GM23338 (cell line): ENCODE data around the gene FLT1. TPM values are rescaled to one million over a fixed set of nuclear protein-coding genes. Genes with fewer than 3 reads are reported as not detected.
A peak's percentile ranks its signal among the peaks of the same experiment; 100 is the strongest.

Experiments
- ATAC-seq: fragments of 200-7000 bp; cut with Tn5 transposase; 3 replicates; pipeline ENCODE4 v1.9.1; 2020
- DNase-seq: peaks from one replicate; pipeline ENCODE4 v3.0.0-alpha.2; 2015; ENCODE audit warnings: low spot score
- H2AFZ ChIP-seq: fragments of 200-600 bp; sonication (generic); 2 replicates; pipeline ENCODE4 v1.8.0; 2016; ENCODE audit warnings: antibody characterized with exemption, mild to moderate bottlenecking, moderate library complexity
- H3F3A ChIP-seq: fragments of 200-600 bp; sonication (generic); replicated peaks from 2 replicates; pipeline ENCODE4 v1.8.0; 2017; ENCODE audit warnings: antibody characterized with exemption, mixed run types, low read depth
- H3K27ac ChIP-seq: fragments of 200-600 bp; sonication (generic); 2 replicates; pipeline ENCODE4 v1.6.1; 2016; ENCODE audit warnings: low read depth
- H3K27me3 ChIP-seq: fragments of 200-600 bp; sonication (generic); 2 replicates; pipeline ENCODE4 v1.8.0; 2016; ENCODE audit warnings: mild to moderate bottlenecking, mixed run types, moderate library complexity; ENCODE audit not compliant: insufficient read depth
- H3K36me3 ChIP-seq: fragments of 200-600 bp; sonication (generic); 2 replicates; pipeline ENCODE4 v1.8.0; 2016; ENCODE audit warnings: mild to moderate bottlenecking; ENCODE audit not compliant: insufficient read depth
- H3K4me1 ChIP-seq: fragments of 200-600 bp; sonication (generic); 2 replicates; pipeline ENCODE4 v1.8.0; 2016; ENCODE audit warnings: mild to moderate bottlenecking, moderate library complexity; ENCODE audit not compliant: insufficient read depth
- H3K4me2 ChIP-seq: fragments of 200-600 bp; sonication (generic); 2 replicates; pipeline ENCODE4 v1.7.1; 2017; ENCODE audit warnings: mixed run types
- H3K4me3 ChIP-seq: fragments of 200-600 bp; sonication (generic); 2 replicates; pipeline ENCODE4 v1.6.1; 2016; ENCODE audit warnings: mixed run types
- H3K79me2 ChIP-seq: fragments of 200-600 bp; sonication (generic); replicated peaks from 2 replicates; pipeline ENCODE4 v1.8.0; 2017; ENCODE audit warnings: mild to moderate bottlenecking; ENCODE audit not compliant: insufficient read depth
- H3K9me2 ChIP-seq: fragments of 200-600 bp; sonication (generic); 2 replicates; pipeline ENCODE4 v1.8.0; 2017; ENCODE audit not compliant: insufficient read depth
- H4K20me1 ChIP-seq: fragments of 200-600 bp; sonication (generic); replicated peaks from 2 replicates; pipeline ENCODE4 v1.8.0; 2017; ENCODE audit warnings: mild to moderate bottlenecking; ENCODE audit not compliant: insufficient read depth
- H3K27ac Mint-ChIP-seq: 2 replicates; pipeline ENCODE4 v1.8.0; 2020; ENCODE audit warnings: inconsistent platforms, mild to moderate bottlenecking, moderate library complexity, mixed read lengths
- H3K27me3 Mint-ChIP-seq: 3 replicates; pipeline ENCODE4 v1.8.0; 2022; ENCODE audit warnings: low read depth, mild to moderate bottlenecking, moderate library complexity, mixed read lengths, inconsistent platforms; ENCODE audit not compliant: insufficient read depth, poor library complexity
- H3K36me3 Mint-ChIP-seq: 3 replicates; pipeline ENCODE4 v1.8.0; 2021; ENCODE audit warnings: low read depth, mild to moderate bottlenecking, inconsistent platforms, moderate library complexity, mixed read lengths
- H3K4me1 Mint-ChIP-seq: 3 replicates; pipeline ENCODE4 v1.8.0; 2020; ENCODE audit warnings: mild to moderate bottlenecking, inconsistent platforms, mixed read lengths
- H3K4me3 Mint-ChIP-seq: 3 replicates; pipeline ENCODE4 v1.8.0; 2021; ENCODE audit warnings: moderate library complexity, mild to moderate bottlenecking, inconsistent platforms, mixed read lengths
- H3K9me3 Mint-ChIP-seq: 3 replicates; pipeline ENCODE4 v1.8.0; 2020; ENCODE audit warnings: moderate library complexity, mild to moderate bottlenecking, inconsistent platforms, mixed read lengths
- CREB1 ChIP-seq: fragments of 250-450 bp; sonication (Bioruptor Pico); IDR thresholded peaks from 2 replicates; pipeline ENCODE4 v1.5.0; 2020; ENCODE audit warnings: low read depth, mild to moderate bottlenecking, moderate library complexity
- ETS1 ChIP-seq: IDR thresholded peaks from 2 replicates; pipeline ENCODE4 v1.6.1; 2016; ENCODE audit warnings: antibody characterized with exemption
- EZH2 ChIP-seq: fragments of 200-600 bp; sonication (generic); IDR thresholded peaks from one replicate; pipeline ENCODE4 v1.8.0; 2017; ENCODE audit warnings: antibody characterized with exemption, mild to moderate bottlenecking, low read depth; ENCODE audit not compliant: unreplicated experiment
- EZH2phosphoT487 ChIP-seq: fragments of 200-600 bp; sonication (generic); IDR thresholded peaks from one replicate; pipeline ENCODE4 v1.8.1; 2018; ENCODE audit warnings: antibody characterized with exemption; ENCODE audit not compliant: unreplicated experiment
- JUNB ChIP-seq: IDR thresholded peaks from one replicate; pipeline ENCODE4 v1.6.1; 2016; ENCODE audit warnings: antibody characterized with exemption; ENCODE audit not compliant: unreplicated experiment
- POLR2AphosphoS5 ChIP-seq: IDR thresholded peaks from 2 replicates; pipeline ENCODE4 v1.6.1; 2016; ENCODE audit warnings: antibody characterized with exemption, low read depth
- REST ChIP-seq: IDR thresholded peaks from one replicate; pipeline ENCODE4 v1.6.1; 2018; ENCODE audit warnings: antibody characterized with exemption; ENCODE audit not compliant: unreplicated experiment
- STAT1 ChIP-seq: IDR thresholded peaks from one replicate; pipeline ENCODE4 v1.6.1; 2016; ENCODE audit warnings: antibody characterized with exemption; ENCODE audit not compliant: unreplicated experiment
- ZNF114 ChIP-seq: fragments of 250-450 bp; sonication (Bioruptor Pico); IDR thresholded peaks from 2 replicates; pipeline ENCODE4 v1.5.0; 2020; ENCODE audit warnings: mild to moderate bottlenecking, moderate library complexity
- polyA plus RNA-seq: library from polyadenylated mRNA; unstranded; fragments of >200 nt; fragmentation: Nextera tagmentation; extraction: Ambion mirVana; gene quantifications from 2 replicates; pipeline ENCODE4 v1.2.1, GENCODE V29; 2016
- total RNA-seq: library from RNA; depleted of rRNA; stranded (reverse); fragments of >200 nt; shearing (Covaris generic); gene quantifications from 2 replicates; pipeline ENCODE4 v1.2.3, GENCODE V29; 2014
- TF ChIP-seq, protein P1 (sequence below), 2 experiments: fragments of 200-600 bp in 1 of 2; sonication (generic) in 1 of 2; conservative IDR thresholded peaks; 2 replicates each; pipeline versions ENCODE4 v1.5.1 to v1.6.1; 2016 to 2017; ENCODE audit warnings: antibody characterized with exemption in 2 of 2, low read depth in 2 of 2, mild to moderate bottlenecking in 2 of 2, moderate library complexity in 1 of 2

FLT1 gene
- total and polyA plus RNA-seq, 2 experiments from 2014 or later, result 26.8 to 116 TPM

DNA sequence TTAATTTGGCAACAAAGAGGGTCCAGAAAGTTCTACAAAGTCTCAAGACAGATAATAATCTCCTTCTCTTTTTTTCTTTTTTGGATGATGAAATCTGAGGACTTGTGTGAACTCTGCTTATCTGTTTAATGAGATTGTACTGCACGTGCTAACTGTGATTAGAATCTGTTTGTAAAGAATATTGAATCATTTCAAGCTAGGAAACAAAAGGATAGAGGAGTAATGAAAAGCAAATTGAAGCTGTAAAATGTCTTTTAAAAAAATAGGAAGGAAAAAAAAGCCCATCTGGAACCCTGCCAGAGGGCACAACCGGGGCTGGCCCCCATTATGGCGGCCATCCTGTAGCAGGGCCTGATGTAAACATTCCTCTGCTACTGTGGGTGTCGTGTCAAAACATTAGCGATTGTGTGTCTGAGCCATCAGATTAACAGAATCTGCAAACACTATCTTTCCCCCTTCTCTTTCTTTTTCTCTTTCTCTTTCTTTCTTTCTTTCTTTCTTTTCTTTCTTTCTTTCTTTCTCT, 83.0 kb downstream of the FLT1 start (continued):
- TF ChIP-seq EZH2 (no peak), ZNF114 (CRISPR knock-in tag) (no peak), ETS1 (no peak)

- no peak for TF ChIP-seq STAT1
- no peak for TF ChIP-seq JUNB
- TF ChIP-seq EZH2phosphoT487, result no peak
- TF ChIP-seq ETS1, result no peak
- TF ChIP-seq CREB1, result no peak
- TF ChIP-seq EZH2, result no peak
- no peak for TF ChIP-seq REST
- TF ChIP-seq, protein P1, sequence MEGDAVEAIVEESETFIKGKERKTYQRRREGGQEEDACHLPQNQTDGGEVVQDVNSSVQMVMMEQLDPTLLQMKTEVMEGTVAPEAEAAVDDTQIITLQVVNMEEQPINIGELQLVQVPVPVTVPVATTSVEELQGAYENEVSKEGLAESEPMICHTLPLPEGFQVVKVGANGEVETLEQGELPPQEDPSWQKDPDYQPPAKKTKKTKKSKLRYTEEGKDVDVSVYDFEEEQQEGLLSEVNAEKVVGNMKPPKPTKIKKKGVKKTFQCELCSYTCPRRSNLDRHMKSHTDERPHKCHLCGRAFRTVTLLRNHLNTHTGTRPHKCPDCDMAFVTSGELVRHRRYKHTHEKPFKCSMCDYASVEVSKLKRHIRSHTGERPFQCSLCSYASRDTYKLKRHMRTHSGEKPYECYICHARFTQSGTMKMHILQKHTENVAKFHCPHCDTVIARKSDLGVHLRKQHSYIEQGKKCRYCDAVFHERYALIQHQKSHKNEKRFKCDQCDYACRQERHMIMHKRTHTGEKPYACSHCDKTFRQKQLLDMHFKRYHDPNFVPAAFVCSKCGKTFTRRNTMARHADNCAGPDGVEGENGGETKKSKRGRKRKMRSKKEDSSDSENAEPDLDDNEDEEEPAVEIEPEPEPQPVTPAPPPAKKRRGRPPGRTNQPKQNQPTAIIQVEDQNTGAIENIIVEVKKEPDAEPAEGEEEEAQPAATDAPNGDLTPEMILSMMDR (conservative IDR thresholded peaks at IDR 0.05; ENCODE audit: low read depth in 2 of 2), result no peak
- TF ChIP-seq POLR2AphosphoS5, result no peak
- Histone ChIP-seq H3K4me2 (no peak overlapping the region), H3K27ac (0 out of 2 replicates have a peak overlapping the region, but pooled peaks have one; percentile 29), H2AFZ (no peak overlapping the region), H3K9me2 (no peaks in the 10 kb centered on the region), H3K36me3 (peaks cover 8% of the 10 kb centered on the region; the same call in 1 of the 2 replicates), H3K4me3 (no peak overlapping the region), H3K79me2 (peaks cover 33% of the 10 kb centered on the region), H3K4me1 (peaks cover 20% of the 10 kb centered on the region), H4K20me1 (no peaks in the 10 kb centered on the region; the same call in 1 of the 2 replicates), H3F3A (no peaks in the 10 kb centered on the region), H3K27me3 (no peaks in the 10 kb centered on the region)
- no peak overlapping the region for H3K4me3 Mint-ChIP-seq
- H3K27ac Mint-ChIP-seq, result peak overlapping the region; percentile 51
- H3K4me1 Mint-ChIP-seq, result peaks cover 49% of the 10 kb centered on the region
- ATAC-seq (no peak), DNase-seq (no peak)
- peaks cover 6% of the 10 kb centered on the region for H3K27me3 Mint-ChIP-seq
- no peaks in the 10 kb centered on the region for H3K9me3 Mint-ChIP-seq
- peaks cover 44% of the 10 kb centered on the region for H3K36me3 Mint-ChIP-seq
These were observed 84.8 kb downstream of the FLT1 start for GRCh38 chr13:28410096-28410495.
